Esophagus squamous epithelium (tissue), 5 donors: ENCODE data around the gene MST1R. TPM values are rescaled to one million over a fixed set of nuclear protein-coding genes. Genes with fewer than 3 reads are reported as not detected.

Experiments used
- DNase-seq: peaks from one replicate; lab custom pipeline; 2025; lab: John Stamatoyannopoulos, UW
- H3K27ac ChIP-seq, 4 donors: fragments of 200-600 bp; sonication (generic); one replicate each; pipeline ENCODE4 v1.5.1; 2016 to 2019; ENCODE audit warnings: mild to moderate bottlenecking in 1 of 4
- H3K27me3 ChIP-seq, 4 donors: fragments of 200-600 bp; sonication (generic); 1 replicate in 3 of 4; 2 replicates in 1 of 4; pipeline versions ENCODE4 v1.5.1 to v1.6.0; 2017 to 2021; ENCODE audit warnings: antibody characterized with exemption in 1 of 4
- H3K36me3 ChIP-seq, 3 donors: fragments of 200-600 bp; sonication (generic); one replicate each; pipeline ENCODE4 v1.5.1; 2016 to 2019
- H3K4me1 ChIP-seq, 3 donors: fragments of 200-600 bp; sonication (generic); one replicate each; pipeline ENCODE4 v1.5.1; 2017 to 2019
- H3K4me3 ChIP-seq, 4 donors: fragments of 200-600 bp; sonication (generic); 1 replicate in 3 of 4; 2 replicates in 1 of 4; pipeline ENCODE4 v1.5.1; 2016 to 2019; ENCODE audit warnings: mild to moderate bottlenecking in 2 of 4, moderate library complexity in 1 of 4
- H3K9me3 ChIP-seq, 3 donors: fragments of 200-600 bp; sonication (generic); one replicate each; pipeline ENCODE4 v1.5.1; 2016 to 2019
- CTCF ChIP-seq, 6 experiments: fragments of 450-650 bp in 4 of 6; fragments of 200-600 bp in 2 of 6; sonication (generic) in 2 of 6; IDR thresholded peaks; one replicate each; pipeline ENCODE4 v1.5.1; 2016 to 2019; ENCODE audit warnings: antibody characterized with exemption in 6 of 6, mild to moderate bottlenecking in 4 of 6, moderate library complexity in 4 of 6
- POLR2A ChIP-seq, 4 donors: fragments of 450-650 bp; IDR thresholded peaks; one replicate each; pipeline ENCODE4 v1.6.1; 2017; ENCODE audit warnings: antibody characterized with exemption in 4 of 4, mild to moderate bottlenecking in 4 of 4, moderate library complexity in 3 of 4
- WGBS, 2 donors: methylation state at CpG; one replicate each; pipeline ENCODE4 v1.1.5; 2018; 5-methylcytosine and 5-hydroxymethylcytosine counted together
- intact Hi-C: fragments of 100-400 bp; cut with DNase I; formaldehyde crosslinking; loops from one replicate; pipeline ENCODE4 v1.15.0; 2022
- total RNA-seq, 4 donors: library from RNA; depleted of rRNA; stranded (reverse); fragments of >200 nt; gene quantifications; one replicate each; pipeline ENCODE4 v1.1.0, GENCODE V29; 2016
- donor health status: DM: yes; HTN: yes; CAD: no.

The MST1R gene
- total RNA-seq, 4 donors from 2014 or later: 5.4 to 26.5 (median 14.5) TPM

GRCh38 chr3:49856181-49857005, 47.3 kb downstream of the MST1R start, which contains the start of gene TRAIP:
TRAIP (minus strand) TSS chr3:49856564; CDS start chr3:49856453, 111 bp downstream.
- peak; percentile 60 for DNase-seq
- TF ChIP-seq CTCF (IDR thresholded peaks at IDR 0.05): no peak
- TF ChIP-seq POLR2A (IDR thresholded peaks at IDR 0.05): peak in 1 of 4 donors; percentile 34
- H3K27ac ChIP-seq: peak within 1 kb of the TSS; percentile 71 to 86 (median 84)
- peak within 1 kb of the TSS; percentile 61 to 87 (median 66) for H3K4me3 ChIP-seq
- H3K36me3 ChIP-seq: no peaks in the 10 kb centered on the region
- H3K27me3 ChIP-seq: no peaks in the 10 kb centered on the region
- H3K4me1 ChIP-seq: peaks cover 8 to 17% (median 13%) of the 10 kb centered on the region in 3 donors
- no peaks in the 10 kb centered on the region for H3K9me3 ChIP-seq
- intact Hi-C loops: no loop called here
- 3 to 11% methylated on average over 7 to 16 of the region's 52 CpGs for WGBS, 2 donors

DNA sequence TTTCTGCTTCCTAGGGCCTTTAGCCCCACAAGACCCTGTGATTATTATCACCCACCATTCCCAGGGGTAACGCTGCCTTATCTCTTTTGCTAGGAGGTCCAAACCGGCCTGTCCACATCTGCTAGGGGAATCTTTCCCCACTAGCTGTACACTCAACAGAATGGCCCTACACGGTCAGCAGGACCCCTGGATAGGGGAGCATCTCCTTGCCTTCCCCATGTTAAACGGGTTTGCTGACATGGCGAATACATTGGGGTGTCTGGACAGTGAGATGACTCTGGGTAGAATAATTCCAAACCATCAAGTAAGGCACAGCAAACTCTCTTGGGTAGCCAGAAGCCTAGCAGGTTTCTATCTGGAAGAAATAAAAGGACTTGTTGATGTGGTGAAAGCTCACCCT, 48.0 kb downstream of the MST1R start:
- peak overlapping the region; percentile 61 to 87 (median 66) for H3K4me3 ChIP-seq
- 34 to 40% methylated on average over 3 of the region's 5 CpGs for WGBS, 2 donors

GRCh38 chr3:49845694-49846093, 58.0 kb downstream of the MST1R start:
- intact Hi-C loops: loop anchor here (10.0 kb wide), 1 partner anchor 141 kb away; no protein-coding TSS in a partner anchor
- no peaks in the 10 kb centered on the region for H3K27me3 ChIP-seq
- DNase-seq: no peak
- TF ChIP-seq POLR2A (IDR thresholded peaks at IDR 0.05) (no peak), CTCF (IDR thresholded peaks at IDR 0.05) (no peak)
- H3K36me3 ChIP-seq: peaks cover 0 to 44% (median 0%) of the 10 kb centered on the region in 3 donors
- no peak overlapping the region for H3K4me3 ChIP-seq
- peaks cover 0 to 3% (median 0%) of the 10 kb centered on the region in 3 donors for H3K4me1 ChIP-seq
- H3K27ac ChIP-seq: no peak overlapping the region
- 82 to 87% methylated on average over 2 to 3 of the region's 3 CpGs for WGBS, 2 donors
- H3K9me3 ChIP-seq: no peaks in the 10 kb centered on the region

More for the DNA sequence above, 48.0 kb downstream of the MST1R start:
- H3K27ac ChIP-seq: peak overlapping the region in 2 of 4 donors; percentile 71 to 86
- peaks cover 8 to 17% (median 13%) of the 10 kb centered on the region in 3 donors for H3K4me1 ChIP-seq
- H3K9me3 ChIP-seq: no peaks in the 10 kb centered on the region
- TF ChIP-seq CTCF (IDR thresholded peaks at IDR 0.05) (no peak), POLR2A (IDR thresholded peaks at IDR 0.05) (no peak)
- DNase-seq: no peak
- no peaks in the 10 kb centered on the region for H3K27me3 ChIP-seq
- intact Hi-C loops: no loop called here
- no peaks in the 10 kb centered on the region for H3K36me3 ChIP-seq

- no peaks in the 10 kb centered on the region for H3K27me3 ChIP-seq
- peaks cover 0 to 44% (median 0%) of the 10 kb centered on the region in 3 donors for H3K36me3 ChIP-seq
- H3K9me3 ChIP-seq: no peaks in the 10 kb centered on the region
- H3K4me1 ChIP-seq: peaks cover 0 to 14% (median 3%) of the 10 kb centered on the region in 3 donors
- WGBS, 2 donors: 67 to 70% methylated on average over 4 of the region's 5 CpGs
- no peak for TF ChIP-seq CTCF (IDR thresholded peaks at IDR 0.05)
- no peak for TF ChIP-seq POLR2A (IDR thresholded peaks at IDR 0.05)
- intact Hi-C loops: loop anchor here (10.0 kb wide), 1 partner anchor 140 kb away; no protein-coding TSS in a partner anchor
- no peak overlapping the region for H3K27ac ChIP-seq
- no peak for DNase-seq
- no peak overlapping the region for H3K4me3 ChIP-seq
Measured at GRCh38 chr3:49844464-49845183, 59.0 kb downstream of the MST1R start.
